ENCODE data around the gene ANKK1.

DNA sequence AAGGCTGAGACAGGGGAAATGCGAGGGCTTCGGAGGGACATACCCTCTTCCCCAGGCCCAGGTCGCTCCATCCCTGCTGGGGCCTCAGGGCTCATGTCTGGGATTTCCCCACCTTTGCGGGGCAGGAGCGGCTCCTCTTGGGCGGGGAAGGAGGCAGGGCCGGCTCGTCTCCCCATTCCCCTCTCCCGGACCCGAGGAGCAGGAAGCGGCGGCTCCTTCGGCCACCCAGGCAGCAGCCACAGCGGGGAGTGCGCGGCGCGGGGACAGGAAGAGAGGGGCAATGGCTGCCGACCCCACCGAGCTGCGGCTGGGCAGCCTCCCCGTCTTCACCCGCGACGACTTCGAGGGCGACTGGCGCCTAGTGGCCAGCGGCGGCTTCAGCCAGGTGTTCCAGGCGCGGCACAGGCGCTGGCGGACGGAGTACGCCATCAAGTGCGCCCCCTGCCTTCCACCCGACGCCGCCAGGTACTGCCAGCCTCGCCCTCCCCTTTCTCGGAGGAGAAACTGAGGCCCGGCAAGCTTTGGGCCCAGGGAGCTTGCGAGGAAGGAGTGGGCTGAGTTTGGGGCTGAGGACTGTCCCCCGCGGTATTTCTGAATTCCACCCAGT, at the start of gene ANKK1:
- TF ChIP-seq, protein P1, sequence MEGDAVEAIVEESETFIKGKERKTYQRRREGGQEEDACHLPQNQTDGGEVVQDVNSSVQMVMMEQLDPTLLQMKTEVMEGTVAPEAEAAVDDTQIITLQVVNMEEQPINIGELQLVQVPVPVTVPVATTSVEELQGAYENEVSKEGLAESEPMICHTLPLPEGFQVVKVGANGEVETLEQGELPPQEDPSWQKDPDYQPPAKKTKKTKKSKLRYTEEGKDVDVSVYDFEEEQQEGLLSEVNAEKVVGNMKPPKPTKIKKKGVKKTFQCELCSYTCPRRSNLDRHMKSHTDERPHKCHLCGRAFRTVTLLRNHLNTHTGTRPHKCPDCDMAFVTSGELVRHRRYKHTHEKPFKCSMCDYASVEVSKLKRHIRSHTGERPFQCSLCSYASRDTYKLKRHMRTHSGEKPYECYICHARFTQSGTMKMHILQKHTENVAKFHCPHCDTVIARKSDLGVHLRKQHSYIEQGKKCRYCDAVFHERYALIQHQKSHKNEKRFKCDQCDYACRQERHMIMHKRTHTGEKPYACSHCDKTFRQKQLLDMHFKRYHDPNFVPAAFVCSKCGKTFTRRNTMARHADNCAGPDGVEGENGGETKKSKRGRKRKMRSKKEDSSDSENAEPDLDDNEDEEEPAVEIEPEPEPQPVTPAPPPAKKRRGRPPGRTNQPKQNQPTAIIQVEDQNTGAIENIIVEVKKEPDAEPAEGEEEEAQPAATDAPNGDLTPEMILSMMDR (conservative IDR thresholded peaks at IDR 0.05 in 1 of 2, IDR thresholded peaks at IDR 0.05 in 1 of 2; ENCODE audit: extremely low read depth in 1 of 2, insufficient read depth in 1 of 2, low read depth in 1 of 2, low read length in 2 of 2): peak; percentile 12 to 52
- TF ChIP-seq EZH2 (IDR thresholded peaks at IDR 0.05; ENCODE audit: borderline replicate concordance, low read length): no peak

Data from mammary epithelial cell (primary cell).